ENCODE results near the gene ZNF169.
"Not testable (repeated sequence)": the region's sequence is repeated elsewhere in the genome, so short reads cannot be mapped to it uniquely, and the experiment has no call there.

Gene ZNF169

DNA sequence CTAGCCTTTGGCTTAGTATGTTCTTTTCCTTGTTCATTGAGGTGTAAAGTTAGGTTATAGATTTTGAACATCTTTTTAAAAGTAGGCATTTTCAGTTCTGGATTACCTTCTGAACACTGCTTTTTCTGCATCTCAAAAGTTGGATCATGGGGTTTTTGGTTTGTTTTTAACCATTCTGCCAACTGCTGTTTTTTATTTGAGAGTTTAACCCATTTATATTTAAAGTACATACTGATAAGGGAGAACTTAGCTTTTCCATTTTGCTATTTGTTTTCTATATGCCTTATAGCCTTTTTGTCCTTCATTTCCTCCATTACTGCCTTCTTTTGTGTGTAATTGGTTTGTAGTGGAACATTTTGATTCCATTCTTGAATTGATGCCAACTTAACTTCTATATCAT is 30.5 kb upstream of the ZNF169 start:
- TF ChIP-seq, protein P1, sequence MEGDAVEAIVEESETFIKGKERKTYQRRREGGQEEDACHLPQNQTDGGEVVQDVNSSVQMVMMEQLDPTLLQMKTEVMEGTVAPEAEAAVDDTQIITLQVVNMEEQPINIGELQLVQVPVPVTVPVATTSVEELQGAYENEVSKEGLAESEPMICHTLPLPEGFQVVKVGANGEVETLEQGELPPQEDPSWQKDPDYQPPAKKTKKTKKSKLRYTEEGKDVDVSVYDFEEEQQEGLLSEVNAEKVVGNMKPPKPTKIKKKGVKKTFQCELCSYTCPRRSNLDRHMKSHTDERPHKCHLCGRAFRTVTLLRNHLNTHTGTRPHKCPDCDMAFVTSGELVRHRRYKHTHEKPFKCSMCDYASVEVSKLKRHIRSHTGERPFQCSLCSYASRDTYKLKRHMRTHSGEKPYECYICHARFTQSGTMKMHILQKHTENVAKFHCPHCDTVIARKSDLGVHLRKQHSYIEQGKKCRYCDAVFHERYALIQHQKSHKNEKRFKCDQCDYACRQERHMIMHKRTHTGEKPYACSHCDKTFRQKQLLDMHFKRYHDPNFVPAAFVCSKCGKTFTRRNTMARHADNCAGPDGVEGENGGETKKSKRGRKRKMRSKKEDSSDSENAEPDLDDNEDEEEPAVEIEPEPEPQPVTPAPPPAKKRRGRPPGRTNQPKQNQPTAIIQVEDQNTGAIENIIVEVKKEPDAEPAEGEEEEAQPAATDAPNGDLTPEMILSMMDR (IDR thresholded peaks at IDR 0.05; ENCODE audit: low read depth, low read length, missing control alignments): no peak
- DNase-seq (ENCODE audit: low read depth): no peak
- no peak overlapping the region for H3K4me3 ChIP-seq (ENCODE audit: low read depth, low read length)

DNA sequence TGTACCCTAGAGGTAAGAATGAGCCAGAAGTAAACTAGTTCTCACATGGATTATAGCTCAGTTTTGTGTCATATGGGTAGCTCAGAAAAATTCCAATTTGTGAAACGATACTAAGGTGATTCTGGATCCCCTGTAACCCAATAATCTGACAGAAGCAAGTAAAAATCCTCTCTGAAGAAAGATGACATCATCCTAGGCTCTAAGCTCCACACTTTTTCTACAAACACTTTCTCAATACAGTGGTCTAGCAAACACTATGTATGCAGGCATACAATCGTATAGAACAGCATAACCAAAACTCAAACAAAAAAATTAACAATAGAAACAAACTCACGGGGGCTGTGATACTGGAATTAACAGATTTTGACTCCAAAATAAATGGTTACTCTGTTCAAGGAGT is 26.7 kb upstream of the ZNF169 start:
- no peak for DNase-seq (ENCODE audit: low read depth)
- no peak overlapping the region for H3K4me3 ChIP-seq (ENCODE audit: low read depth, low read length)
- TF ChIP-seq, protein P1 (IDR thresholded peaks at IDR 0.05; ENCODE audit: low read depth, low read length, missing control alignments): no peak

DNA sequence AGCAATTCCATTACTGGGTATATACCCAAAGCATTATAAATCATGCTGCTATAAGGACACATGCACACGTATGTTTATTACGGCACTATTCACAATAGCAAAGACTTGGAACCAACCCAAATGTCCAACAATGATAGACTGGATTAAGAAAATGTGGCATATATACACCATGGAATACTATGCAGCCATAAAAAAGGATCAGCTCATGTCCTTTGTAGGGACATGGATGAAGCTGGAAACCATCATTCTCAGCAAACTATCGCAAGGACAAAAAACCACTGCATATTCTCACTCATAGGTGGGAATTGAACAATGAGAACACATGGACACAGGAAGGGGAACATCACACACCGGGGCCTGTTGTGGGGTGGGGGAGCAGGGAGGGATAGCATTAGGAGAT is 18.0 kb upstream of the ZNF169 start:
- H3K4me3 ChIP-seq (ENCODE audit: low read depth, low read length); DNase-seq (ENCODE audit: low read depth): not testable (repeated sequence)

DNA sequence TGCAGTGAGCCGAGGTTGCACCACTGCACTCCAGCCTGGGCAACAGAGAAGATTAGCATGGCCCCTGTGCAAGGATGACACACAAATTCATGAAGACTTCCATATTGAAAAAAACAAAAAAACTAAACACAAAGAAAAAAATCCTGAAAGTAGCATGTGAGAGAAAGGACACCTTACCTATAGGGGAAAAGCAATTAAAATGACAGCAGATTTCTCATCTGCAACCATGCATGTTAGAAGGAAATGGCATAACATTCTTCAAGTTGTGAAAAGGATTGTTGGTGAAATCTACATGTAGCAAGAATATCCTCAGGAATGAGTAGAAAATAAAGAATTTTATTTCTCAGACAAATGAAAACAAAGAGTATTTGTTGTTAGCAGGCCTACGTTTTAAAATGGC is 13.4 kb upstream of the ZNF169 start:
- H3K4me3 ChIP-seq (ENCODE audit: low read depth, low read length): no peak overlapping the region
- TF ChIP-seq, protein P1 (IDR thresholded peaks at IDR 0.05; ENCODE audit: low read depth, low read length, missing control alignments): no peak
- DNase-seq (ENCODE audit: low read depth): no peak

DNA sequence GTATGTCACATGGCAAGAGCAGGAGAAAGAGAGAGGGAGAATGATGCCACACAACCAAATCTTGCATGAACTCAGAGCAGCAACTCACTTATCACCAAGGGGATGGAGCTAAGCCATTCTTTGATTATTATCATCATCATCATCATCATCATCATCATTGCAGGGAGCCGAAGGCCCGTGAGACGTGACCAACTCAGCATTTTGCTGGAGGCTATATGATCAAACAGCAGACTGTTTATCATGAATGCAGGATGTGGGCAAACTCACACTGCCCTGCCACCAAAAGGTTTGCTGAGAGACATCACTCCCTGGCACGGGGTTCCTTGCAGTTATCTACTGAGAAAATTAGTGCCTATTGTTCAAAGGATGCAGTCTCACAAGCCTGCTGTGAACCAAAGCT is 8.6 kb upstream of the ZNF169 start:
- H3K4me3 ChIP-seq (ENCODE audit: low read depth, low read length): no peak overlapping the region
- DNase-seq (ENCODE audit: low read depth): no peak
- TF ChIP-seq, protein P1 (IDR thresholded peaks at IDR 0.05; ENCODE audit: low read depth, low read length, missing control alignments): no peak

DNA sequence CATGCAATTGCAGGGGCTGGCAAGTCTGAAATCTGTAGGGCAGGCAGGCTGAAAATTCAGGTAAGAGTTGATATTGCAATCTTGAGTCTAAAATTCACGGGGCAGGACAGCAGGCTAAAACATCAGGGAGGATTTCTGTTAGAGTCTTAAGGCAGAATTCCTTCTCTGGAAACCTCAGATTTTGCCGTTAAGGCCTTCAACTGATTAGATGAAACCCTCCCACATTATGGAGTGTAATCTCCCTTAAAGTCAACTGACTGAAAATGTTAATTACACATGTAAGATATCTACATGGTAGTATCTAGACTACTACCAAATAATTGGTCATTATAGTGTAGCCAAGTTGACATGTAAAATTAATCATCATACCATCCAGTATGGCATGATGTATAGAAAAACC is 3.1 kb upstream of the ZNF169 start:
- DNase-seq (ENCODE audit: low read depth): no peak
- TF ChIP-seq, protein P1 (IDR thresholded peaks at IDR 0.05; ENCODE audit: low read depth, low read length, missing control alignments): no peak

DNA sequence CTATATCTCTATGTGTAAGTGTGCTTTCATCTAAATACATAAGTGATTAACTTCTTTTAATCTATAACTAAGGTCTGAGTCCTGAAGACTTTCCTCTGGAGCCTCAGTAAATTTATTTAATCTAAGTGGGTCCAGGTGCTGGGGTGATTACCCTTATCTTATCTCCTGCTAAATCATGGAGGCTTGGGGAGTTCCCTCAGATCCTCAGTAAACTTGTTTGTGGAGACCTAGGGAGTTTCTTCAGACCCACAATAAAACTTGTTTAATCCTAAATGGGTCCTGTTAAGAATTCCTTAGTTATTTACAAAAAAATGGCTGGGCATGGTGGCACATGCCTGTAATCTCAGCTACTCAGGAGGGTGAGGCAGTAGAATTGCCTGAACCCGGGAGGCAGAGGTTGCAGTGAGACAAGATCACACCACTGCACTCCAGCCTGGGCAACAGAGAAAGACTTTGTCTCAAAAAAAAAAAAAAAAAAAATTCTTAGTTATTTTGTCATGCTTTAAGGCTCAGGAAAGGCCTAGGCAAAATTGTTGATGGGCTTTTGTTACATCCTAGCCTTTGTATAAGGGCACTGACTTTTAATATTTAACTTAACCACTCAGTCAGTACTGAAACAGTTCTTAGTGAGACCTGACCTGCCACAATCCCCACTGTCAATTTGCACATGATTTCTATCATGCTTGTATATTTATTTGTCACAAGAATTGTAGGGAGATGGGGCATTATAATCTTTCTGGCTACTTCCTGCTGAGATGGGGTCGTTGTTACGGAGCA is 6.7 kb downstream of the ZNF169 start:
- not testable (repeated sequence) for DNase-seq (ENCODE audit: low read depth); H3K4me3 ChIP-seq (ENCODE audit: low read depth, low read length)

More for the DNA sequence above, 3.1 kb upstream of the ZNF169 start:
- no peak overlapping the region for H3K4me3 ChIP-seq (ENCODE audit: low read depth, low read length)

DNA sequence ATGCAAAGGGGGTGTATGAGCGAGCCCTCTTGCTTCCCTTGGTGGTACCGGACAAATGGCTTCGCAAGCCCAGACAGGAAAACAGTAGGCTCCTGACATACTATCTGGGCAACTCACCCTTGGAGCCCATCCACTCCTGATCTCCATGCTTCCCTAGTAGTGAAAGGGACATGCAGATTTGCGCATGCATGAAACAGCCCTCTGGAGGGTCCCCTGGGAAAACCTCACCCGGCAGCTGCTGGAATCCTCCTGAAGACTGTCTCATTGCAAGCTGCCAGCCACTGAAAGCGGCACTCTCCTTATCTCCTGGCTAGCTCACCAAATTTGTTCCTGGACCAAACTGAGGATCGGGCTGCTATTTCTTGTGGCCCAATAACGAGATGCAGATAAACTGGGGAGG is 10.2 kb downstream of the ZNF169 start:
- TF ChIP-seq, protein P1 (IDR thresholded peaks at IDR 0.05; ENCODE audit: low read depth, low read length, missing control alignments): no peak
- no peak overlapping the region for H3K4me3 ChIP-seq (ENCODE audit: low read depth, low read length)
- DNase-seq (ENCODE audit: low read depth): no peak

Measured in GM12864 (cell line).